ENCODE results near the gene NUP98.
"Not testable (repeated sequence)": the region's sequence is repeated elsewhere in the genome, so short reads cannot be mapped to it uniquely, and the experiment has no call there.

NUP98 gene

DNA sequence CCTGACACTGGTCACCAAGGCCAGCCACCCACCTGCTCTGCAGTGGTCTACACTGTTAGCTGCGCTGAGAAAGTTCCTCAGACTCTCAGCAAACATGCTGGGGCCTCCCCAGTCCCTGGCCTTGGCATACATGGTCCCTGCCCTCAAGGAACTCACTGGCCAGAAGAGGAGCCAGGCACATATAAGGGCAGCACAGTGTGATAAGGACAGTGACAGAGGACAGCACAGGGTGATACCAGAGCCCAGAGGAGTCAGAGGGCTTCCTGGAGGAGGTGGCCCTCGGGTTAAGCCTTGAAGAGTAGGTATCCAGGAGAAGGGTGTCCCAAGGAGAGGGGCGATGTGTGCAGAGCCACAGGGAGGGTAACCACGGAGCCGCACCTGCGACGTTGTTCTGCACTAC is 151.8 kb downstream of the NUP98 start:
- Histone ChIP-seq H3K27me3 (peaks cover 0 to 22% of the 10 kb centered on the region in 2 donors), H3K36me3 (no peaks in the 10 kb centered on the region), H3K9me3 (no peaks in the 10 kb centered on the region), H3K4me3 (no peak overlapping the region), H3K27ac (no peak overlapping the region), H3K4me1 (peaks cover 0 to 19% (median 17%) of the 10 kb centered on the region in 4 donors)
- intact Hi-C loops (cut with DNase I; ENCODE audit: low total_unique reads) = no loop called here
- DNase-seq = no peak
- TF ChIP-seq, protein P1, sequence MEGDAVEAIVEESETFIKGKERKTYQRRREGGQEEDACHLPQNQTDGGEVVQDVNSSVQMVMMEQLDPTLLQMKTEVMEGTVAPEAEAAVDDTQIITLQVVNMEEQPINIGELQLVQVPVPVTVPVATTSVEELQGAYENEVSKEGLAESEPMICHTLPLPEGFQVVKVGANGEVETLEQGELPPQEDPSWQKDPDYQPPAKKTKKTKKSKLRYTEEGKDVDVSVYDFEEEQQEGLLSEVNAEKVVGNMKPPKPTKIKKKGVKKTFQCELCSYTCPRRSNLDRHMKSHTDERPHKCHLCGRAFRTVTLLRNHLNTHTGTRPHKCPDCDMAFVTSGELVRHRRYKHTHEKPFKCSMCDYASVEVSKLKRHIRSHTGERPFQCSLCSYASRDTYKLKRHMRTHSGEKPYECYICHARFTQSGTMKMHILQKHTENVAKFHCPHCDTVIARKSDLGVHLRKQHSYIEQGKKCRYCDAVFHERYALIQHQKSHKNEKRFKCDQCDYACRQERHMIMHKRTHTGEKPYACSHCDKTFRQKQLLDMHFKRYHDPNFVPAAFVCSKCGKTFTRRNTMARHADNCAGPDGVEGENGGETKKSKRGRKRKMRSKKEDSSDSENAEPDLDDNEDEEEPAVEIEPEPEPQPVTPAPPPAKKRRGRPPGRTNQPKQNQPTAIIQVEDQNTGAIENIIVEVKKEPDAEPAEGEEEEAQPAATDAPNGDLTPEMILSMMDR (IDR thresholded peaks at IDR 0.05) = no peak

DNA sequence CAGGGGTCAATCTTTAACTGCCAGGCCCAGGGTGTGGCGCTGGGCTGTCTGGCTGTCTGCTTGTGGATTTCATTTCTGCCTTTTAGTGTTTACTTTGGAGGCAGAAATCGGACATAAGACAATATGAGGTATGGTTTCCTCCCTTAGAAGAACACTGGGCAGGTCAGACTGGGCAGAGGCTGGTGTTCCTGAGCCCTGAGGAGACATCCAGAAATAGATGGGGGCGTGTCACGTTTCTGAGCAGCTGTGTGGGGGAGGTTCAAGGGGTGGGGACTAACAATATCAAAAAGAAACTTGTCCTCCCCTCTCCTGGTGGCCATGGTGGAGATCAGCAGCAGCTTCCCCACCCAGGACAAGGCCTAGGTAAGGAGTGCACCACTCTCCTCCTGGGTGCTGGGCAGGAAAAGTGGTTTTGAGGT is 152.5 kb downstream of the NUP98 start, which contains the start of gene ART1:
Gene ART1 (plus strand): TSS at position 312 of the 419 bp plus-strand sequence. CDS start 14,086 bp downstream, outside the sequence.
- Histone ChIP-seq H3K4me3 (no peak within 1 kb of the TSS), H3K27me3 (peaks cover 0 to 20% of the 10 kb centered on the region in 2 donors), H3K4me1 (peaks cover 0 to 19% (median 17%) of the 10 kb centered on the region in 4 donors), H3K36me3 (no peaks in the 10 kb centered on the region), H3K9me3 (no peaks in the 10 kb centered on the region), H3K27ac (no peak within 1 kb of the TSS)
- intact Hi-C loops (cut with DNase I; ENCODE audit: low total_unique reads) = no loop called here
- DNase-seq = no peak
- TF ChIP-seq, protein P1 (IDR thresholded peaks at IDR 0.05) = no peak

DNA sequence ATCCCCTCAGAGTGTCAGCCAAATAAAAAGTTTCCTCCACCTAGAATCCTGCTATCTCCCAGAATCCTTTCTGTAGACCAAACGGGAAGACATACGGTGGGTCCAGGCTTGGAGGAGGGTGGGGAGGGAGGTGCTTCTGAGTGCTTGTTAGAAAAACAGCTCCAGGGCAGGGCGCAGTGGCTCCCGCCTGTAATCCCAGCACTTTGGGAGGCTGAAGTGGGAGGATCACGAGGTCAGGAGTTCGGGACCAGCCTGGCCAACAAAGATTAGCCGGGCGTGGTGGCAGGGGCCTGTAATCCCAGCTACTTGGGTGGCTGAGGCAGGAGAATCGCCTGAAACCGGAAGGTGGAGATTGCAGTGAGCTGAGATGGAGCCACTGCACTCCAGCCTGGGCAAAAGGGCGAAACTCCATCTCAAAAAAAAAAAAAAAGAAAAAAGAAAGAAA is 154.2 kb downstream of the NUP98 start:
- H3K36me3 ChIP-seq; H3K27ac ChIP-seq; H3K9me3 ChIP-seq; intact Hi-C loops (cut with DNase I; ENCODE audit: low total_unique reads); DNase-seq: not testable (repeated sequence)
- Histone ChIP-seq H3K27me3 (peaks cover 0 to 20% of the 10 kb centered on the region in 2 donors), H3K4me3 (peak overlapping the region in 1 of 2 donors; percentile 62), H3K4me1 (peaks cover 0 to 19% (median 17%) of the 10 kb centered on the region in 4 donors)

DNA sequence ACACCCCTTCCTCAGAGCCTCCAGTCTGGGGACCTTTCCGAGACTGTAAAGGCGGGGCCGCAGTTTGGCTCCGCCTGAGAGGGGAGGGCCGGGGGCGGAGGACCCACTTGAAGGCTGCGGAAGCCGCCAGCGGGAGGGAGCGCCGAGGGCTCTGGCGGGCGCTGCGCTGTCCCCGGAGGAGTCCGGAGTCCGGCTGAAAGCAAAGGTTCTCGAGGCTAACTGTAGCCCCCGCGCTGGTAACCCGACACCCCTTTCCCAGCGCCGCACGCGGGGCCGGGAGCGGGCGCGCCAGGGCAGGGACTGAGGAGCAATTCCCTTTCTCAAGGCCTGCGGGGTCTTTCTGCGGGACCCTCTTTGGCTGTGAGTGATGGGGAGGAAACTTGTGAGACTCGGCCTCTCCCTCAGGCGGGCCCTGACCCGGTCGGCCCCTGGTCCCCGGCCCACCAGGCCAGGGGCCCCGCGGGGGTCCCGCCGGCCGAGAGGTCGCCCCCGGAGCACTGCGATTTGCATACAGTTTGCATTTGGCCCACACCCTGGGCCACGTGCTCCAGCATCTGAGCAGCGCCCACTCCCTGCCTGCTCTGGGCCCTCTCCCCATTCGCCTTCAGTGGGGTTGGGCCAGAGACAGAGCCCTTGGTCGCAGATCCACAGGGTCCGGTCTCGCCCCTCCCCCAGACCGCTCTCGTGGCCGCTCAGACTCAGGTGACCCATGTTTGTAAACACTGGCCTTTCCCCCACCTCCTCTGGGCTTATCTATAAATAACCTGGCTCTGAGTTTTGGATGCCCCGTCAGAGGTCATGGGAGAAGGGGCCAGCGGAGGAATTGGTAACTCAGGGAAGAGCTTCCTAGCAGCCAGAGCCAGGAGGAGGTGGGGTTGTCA is 155.0 kb downstream of the NUP98 start:
- TF ChIP-seq, protein P1 (IDR thresholded peaks at IDR 0.05) = no peak
- Histone ChIP-seq H3K9me3 (no peaks in the 10 kb centered on the region), H3K27ac (peak overlapping the region; percentile 10 to 39), H3K4me1 (peaks cover 0 to 19% (median 17%) of the 10 kb centered on the region in 4 donors), H3K4me3 (peak overlapping the region; percentile 46 to 62), H3K36me3 (no peaks in the 10 kb centered on the region), H3K27me3 (peaks cover 0 to 19% of the 10 kb centered on the region in 2 donors)
- intact Hi-C loops (cut with DNase I; ENCODE audit: low total_unique reads) = no loop called here
- peak; percentile 75 to 76 for DNase-seq

DNA sequence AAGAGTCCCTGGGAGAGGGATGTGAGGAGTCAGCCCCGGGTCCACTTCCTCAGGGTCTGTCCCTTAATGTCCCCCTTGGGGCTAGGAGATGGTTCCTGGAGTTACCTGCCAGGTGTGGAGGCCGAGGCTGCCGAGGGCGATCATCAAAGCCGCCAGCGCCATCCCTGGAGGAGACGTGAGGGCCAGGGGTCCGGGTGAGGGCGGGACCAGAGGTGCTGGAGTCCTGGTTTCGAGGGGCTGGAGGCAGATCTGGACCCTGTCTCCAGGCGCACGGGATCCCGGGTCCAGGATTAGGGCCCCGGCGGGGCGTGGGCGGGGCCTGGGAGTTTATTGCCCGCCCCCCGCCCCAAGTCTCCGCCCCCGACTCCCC is 155.7 kb downstream of the NUP98 start, which contains the start of gene ART5:
Gene ART5 (minus strand): TSS at position 292 of the 370 bp plus-strand sequence. CDS start 130 bp downstream, at position 162.
- peak within 1 kb of the TSS; percentile 10 to 39 for H3K27ac ChIP-seq
- no peaks in the 10 kb centered on the region for H3K36me3 ChIP-seq
- H3K27me3 ChIP-seq = peaks cover 0 to 12% of the 10 kb centered on the region in 2 donors
- H3K4me1 ChIP-seq = peaks cover 0 to 19% (median 17%) of the 10 kb centered on the region in 4 donors
- H3K4me3 ChIP-seq = peak within 1 kb of the TSS; percentile 46 to 62
- TF ChIP-seq, protein P1 (IDR thresholded peaks at IDR 0.05) = no peak
- intact Hi-C loops (cut with DNase I; ENCODE audit: low total_unique reads) = no loop called here
- no peak for DNase-seq
- no peaks in the 10 kb centered on the region for H3K9me3 ChIP-seq

DNA sequence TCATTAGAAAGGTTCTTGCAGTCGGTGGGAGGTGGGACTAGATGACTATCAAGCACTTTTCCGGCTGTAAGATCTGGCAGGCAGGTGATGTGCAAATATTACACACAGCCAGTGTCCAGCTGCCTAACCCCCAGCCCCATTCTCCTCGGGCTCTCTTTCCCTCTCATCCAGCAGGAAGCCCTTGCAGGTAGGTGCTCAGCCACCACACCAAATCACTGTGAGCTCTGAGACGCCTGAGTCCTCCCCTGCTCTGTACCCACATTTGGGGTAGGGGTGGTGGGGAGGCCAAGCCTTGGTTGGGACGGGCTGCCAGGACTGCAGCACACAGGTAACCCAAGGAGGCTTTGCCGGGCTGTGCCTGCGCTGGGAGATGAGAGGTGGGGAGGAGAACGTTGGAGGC is 156.2 kb downstream of the NUP98 start:
- no peak overlapping the region for H3K4me3 ChIP-seq
- no peaks in the 10 kb centered on the region for H3K36me3 ChIP-seq
- H3K27ac ChIP-seq = no peak overlapping the region
- H3K4me1 ChIP-seq = peaks cover 0 to 19% (median 17%) of the 10 kb centered on the region in 4 donors
- no peaks in the 10 kb centered on the region for H3K9me3 ChIP-seq
- no peak for DNase-seq
- peaks cover 0 to 12% of the 10 kb centered on the region in 2 donors for H3K27me3 ChIP-seq
- intact Hi-C loops (cut with DNase I; ENCODE audit: low total_unique reads) = no loop called here
- TF ChIP-seq, protein P1 (IDR thresholded peaks at IDR 0.05) = no peak
